ENCODE data around the gene NCAM1.

The NCAM1 gene

DNA sequence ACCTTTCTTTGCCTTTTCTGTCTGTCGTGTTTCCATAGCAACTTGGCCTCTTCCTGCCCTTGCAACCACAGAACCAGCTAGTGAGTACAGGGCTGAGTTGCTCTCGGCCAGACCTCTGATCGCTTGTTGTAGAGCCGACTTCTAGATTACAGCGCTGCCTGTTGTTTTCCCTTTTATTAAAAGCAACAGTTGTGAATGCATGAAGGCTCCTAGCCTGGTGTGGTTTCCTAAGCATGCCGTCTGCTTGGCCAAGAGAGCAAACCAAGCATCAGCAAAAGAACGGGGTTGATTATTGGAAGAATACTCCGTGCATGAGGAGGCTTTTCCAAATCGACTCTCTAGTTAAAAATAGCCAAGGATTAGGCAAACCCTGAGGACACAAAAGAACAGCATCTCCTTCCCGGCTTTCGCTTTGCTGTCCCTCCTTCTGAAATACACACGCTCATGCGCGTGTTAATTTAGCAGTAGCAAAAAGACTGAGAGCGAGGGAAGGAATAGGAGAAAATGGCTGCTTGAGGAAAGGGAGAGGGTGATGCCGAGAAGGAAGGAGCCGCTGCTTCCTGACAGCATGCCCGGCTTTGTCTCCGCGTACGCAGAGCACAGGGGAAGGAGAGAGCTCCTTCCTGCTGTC lies 281.7 kb downstream of the NCAM1 start:
- no peak overlapping the region for H3K4me3 ChIP-seq (ENCODE audit: low read depth in 1 of 2, low read length in 2 of 2)
- no peaks in the 10 kb centered on the region for H3K9me3 ChIP-seq (ENCODE audit: insufficient read depth, low read length, severe bottlenecking)
- H3K79me2 ChIP-seq (ENCODE audit: insufficient read depth, low read length), result no peaks in the 10 kb centered on the region
- H3K27ac ChIP-seq (ENCODE audit: low read length), result no peak overlapping the region
- no peak for DNase-seq
- H3K4me1 ChIP-seq (ENCODE audit: insufficient read depth, low read length), result no peaks in the 10 kb centered on the region
- H3K4me2 ChIP-seq (ENCODE audit: insufficient read depth, low read length), result no peak overlapping the region
- H2AFZ ChIP-seq (ENCODE audit: low read depth, low read length), result no peak overlapping the region
- peak; percentile 59 for TF ChIP-seq EZH2 (IDR thresholded peaks at IDR 0.05; ENCODE audit: borderline replicate concordance, low read depth, low read length, severe bottlenecking)
- TF ChIP-seq, protein P1, sequence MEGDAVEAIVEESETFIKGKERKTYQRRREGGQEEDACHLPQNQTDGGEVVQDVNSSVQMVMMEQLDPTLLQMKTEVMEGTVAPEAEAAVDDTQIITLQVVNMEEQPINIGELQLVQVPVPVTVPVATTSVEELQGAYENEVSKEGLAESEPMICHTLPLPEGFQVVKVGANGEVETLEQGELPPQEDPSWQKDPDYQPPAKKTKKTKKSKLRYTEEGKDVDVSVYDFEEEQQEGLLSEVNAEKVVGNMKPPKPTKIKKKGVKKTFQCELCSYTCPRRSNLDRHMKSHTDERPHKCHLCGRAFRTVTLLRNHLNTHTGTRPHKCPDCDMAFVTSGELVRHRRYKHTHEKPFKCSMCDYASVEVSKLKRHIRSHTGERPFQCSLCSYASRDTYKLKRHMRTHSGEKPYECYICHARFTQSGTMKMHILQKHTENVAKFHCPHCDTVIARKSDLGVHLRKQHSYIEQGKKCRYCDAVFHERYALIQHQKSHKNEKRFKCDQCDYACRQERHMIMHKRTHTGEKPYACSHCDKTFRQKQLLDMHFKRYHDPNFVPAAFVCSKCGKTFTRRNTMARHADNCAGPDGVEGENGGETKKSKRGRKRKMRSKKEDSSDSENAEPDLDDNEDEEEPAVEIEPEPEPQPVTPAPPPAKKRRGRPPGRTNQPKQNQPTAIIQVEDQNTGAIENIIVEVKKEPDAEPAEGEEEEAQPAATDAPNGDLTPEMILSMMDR (IDR thresholded peaks at IDR 0.05; ENCODE audit: borderline replicate concordance, extremely low read depth, low read length, poor library complexity, severe bottlenecking), result no peak
- H3K27me3 ChIP-seq (ENCODE audit: insufficient read depth, low read length, poor library complexity), result peaks cover 7% of the 10 kb centered on the region
- no peaks in the 10 kb centered on the region for H4K20me1 ChIP-seq (ENCODE audit: insufficient read depth, low read length)
- ATAC-seq (ENCODE audit: insufficient read depth, low read depth), result no peak
- H3K9ac ChIP-seq (ENCODE audit: low read depth, low read length), result no peak overlapping the region
- H3K36me3 ChIP-seq (ENCODE audit: insufficient read depth, low read length), result no peaks in the 10 kb centered on the region

DNA sequence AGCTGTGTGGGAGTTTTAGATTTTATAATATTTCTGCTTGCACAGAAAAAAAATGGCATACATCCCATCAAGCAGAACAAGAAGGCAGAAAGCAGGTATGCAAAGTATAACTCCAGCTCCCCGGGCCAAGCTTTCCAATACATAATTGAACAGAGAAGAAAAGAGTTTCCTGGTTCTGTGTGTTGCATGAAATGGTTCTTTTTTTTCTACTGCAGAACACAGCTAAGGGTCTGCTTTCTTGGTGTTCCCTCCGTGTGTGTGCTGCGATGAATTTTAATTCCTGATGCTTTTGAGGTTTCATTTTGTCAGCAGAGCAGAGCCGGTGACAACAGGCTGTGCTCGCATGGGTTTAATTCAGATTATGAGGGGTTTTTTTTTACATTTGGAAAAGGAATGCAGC lies 282.5 kb downstream of the NCAM1 start:
- DNase-seq, result no peak
- H3K4me2 ChIP-seq (ENCODE audit: insufficient read depth, low read length), result no peak overlapping the region

DNA sequence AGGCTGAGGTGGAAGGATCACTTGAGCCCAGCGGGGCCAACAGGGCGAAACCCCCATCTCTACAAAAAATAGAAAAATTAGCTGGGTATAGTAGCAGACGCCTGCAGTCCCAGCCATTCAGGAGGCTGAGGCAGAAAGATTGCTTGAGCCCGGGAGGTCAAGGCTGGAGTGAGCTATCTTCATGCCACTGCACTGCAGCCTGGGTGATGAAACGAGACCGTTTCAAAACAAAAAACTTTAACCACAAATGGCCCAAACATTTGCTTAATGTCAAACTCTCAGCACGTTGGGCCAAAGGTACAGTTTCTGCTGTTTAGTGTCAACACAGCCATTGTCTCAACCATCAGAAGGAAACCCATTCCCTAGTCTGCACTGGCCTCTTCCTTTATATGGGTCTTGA lies 284.0 kb downstream of the NCAM1 start:
- no peak for ATAC-seq (ENCODE audit: insufficient read depth, low read depth)
- Histone ChIP-seq H3K4me1 (ENCODE audit: insufficient read depth, low read length) (no peaks in the 10 kb centered on the region), H3K9ac (ENCODE audit: low read depth, low read length) (no peak overlapping the region), H3K36me3 (ENCODE audit: insufficient read depth, low read length) (no peaks in the 10 kb centered on the region), H3K79me2 (ENCODE audit: insufficient read depth, low read length) (no peaks in the 10 kb centered on the region), H4K20me1 (ENCODE audit: insufficient read depth, low read length) (no peaks in the 10 kb centered on the region), H3K9me3 (ENCODE audit: insufficient read depth, low read length, severe bottlenecking) (no peaks in the 10 kb centered on the region), H3K4me3 (ENCODE audit: low read depth in 1 of 2, low read length in 2 of 2) (no peak overlapping the region), H3K4me2 (ENCODE audit: insufficient read depth, low read length) (no peak overlapping the region), H3K27ac (ENCODE audit: low read length) (no peak overlapping the region), H2AFZ (ENCODE audit: low read depth, low read length) (no peak overlapping the region), H3K27me3 (ENCODE audit: insufficient read depth, low read length, poor library complexity) (peaks cover 7% of the 10 kb centered on the region)
- DNase-seq, result no peak
- TF ChIP-seq EZH2 (IDR thresholded peaks at IDR 0.05; ENCODE audit: borderline replicate concordance, low read depth, low read length, severe bottlenecking), result no peak
- TF ChIP-seq, protein P1 (IDR thresholded peaks at IDR 0.05; ENCODE audit: borderline replicate concordance, extremely low read depth, low read length, poor library complexity, severe bottlenecking), result no peak

More for the DNA sequence above, 282.5 kb downstream of the NCAM1 start:
- no peak for ATAC-seq (ENCODE audit: insufficient read depth, low read depth)
- H3K9me3 ChIP-seq (ENCODE audit: insufficient read depth, low read length, severe bottlenecking), result no peaks in the 10 kb centered on the region
- no peaks in the 10 kb centered on the region for H3K36me3 ChIP-seq (ENCODE audit: insufficient read depth, low read length)
- no peak overlapping the region for H3K27ac ChIP-seq (ENCODE audit: low read length)
- H3K9ac ChIP-seq (ENCODE audit: low read depth, low read length), result no peak overlapping the region
- no peak overlapping the region for H2AFZ ChIP-seq (ENCODE audit: low read depth, low read length)
- no peaks in the 10 kb centered on the region for H4K20me1 ChIP-seq (ENCODE audit: insufficient read depth, low read length)
- H3K79me2 ChIP-seq (ENCODE audit: insufficient read depth, low read length), result no peaks in the 10 kb centered on the region
- no peaks in the 10 kb centered on the region for H3K4me1 ChIP-seq (ENCODE audit: insufficient read depth, low read length)
- TF ChIP-seq, protein P1 (IDR thresholded peaks at IDR 0.05; ENCODE audit: borderline replicate concordance, extremely low read depth, low read length, poor library complexity, severe bottlenecking), result no peak
- peaks cover 7% of the 10 kb centered on the region for H3K27me3 ChIP-seq (ENCODE audit: insufficient read depth, low read length, poor library complexity)
- no peak overlapping the region for H3K4me3 ChIP-seq (ENCODE audit: low read depth in 1 of 2, low read length in 2 of 2)

DNA sequence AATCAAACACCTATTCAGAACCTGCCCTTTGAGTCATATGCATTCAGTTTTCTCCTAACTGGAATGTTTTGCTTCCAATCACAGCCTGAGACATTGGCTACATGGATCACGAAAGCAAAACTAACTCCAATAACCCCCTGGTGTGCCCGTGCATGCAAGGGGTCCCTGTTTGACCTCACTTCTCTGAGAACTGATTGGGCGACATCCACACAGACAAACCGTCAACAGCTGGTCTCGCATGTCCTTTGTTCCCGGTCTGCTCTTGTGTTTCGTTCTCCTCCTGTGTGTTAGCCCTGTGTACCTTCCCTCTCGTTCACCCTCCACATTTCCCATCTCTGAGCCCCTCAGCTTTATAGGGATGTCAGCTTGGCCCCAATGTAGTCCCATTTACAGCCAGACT lies 286.0 kb downstream of the NCAM1 start:
- no peak overlapping the region for H2AFZ ChIP-seq (ENCODE audit: low read depth, low read length)
- no peak overlapping the region for H3K27ac ChIP-seq (ENCODE audit: low read length)
- no peak for DNase-seq
- H3K4me2 ChIP-seq (ENCODE audit: insufficient read depth, low read length), result no peak overlapping the region
- no peaks in the 10 kb centered on the region for H3K4me1 ChIP-seq (ENCODE audit: insufficient read depth, low read length)
- H4K20me1 ChIP-seq (ENCODE audit: insufficient read depth, low read length), result no peaks in the 10 kb centered on the region
- H3K36me3 ChIP-seq (ENCODE audit: insufficient read depth, low read length), result no peaks in the 10 kb centered on the region
- H3K9me3 ChIP-seq (ENCODE audit: insufficient read depth, low read length, severe bottlenecking), result no peaks in the 10 kb centered on the region
- H3K27me3 ChIP-seq (ENCODE audit: insufficient read depth, low read length, poor library complexity), result peaks cover 7% of the 10 kb centered on the region
- H3K9ac ChIP-seq (ENCODE audit: low read depth, low read length), result no peak overlapping the region
- no peak for TF ChIP-seq EZH2 (IDR thresholded peaks at IDR 0.05; ENCODE audit: borderline replicate concordance, low read depth, low read length, severe bottlenecking)
- TF ChIP-seq, protein P1 (IDR thresholded peaks at IDR 0.05; ENCODE audit: borderline replicate concordance, extremely low read depth, low read length, poor library complexity, severe bottlenecking), result no peak
- no peaks in the 10 kb centered on the region for H3K79me2 ChIP-seq (ENCODE audit: insufficient read depth, low read length)
- ATAC-seq (ENCODE audit: insufficient read depth, low read depth), result no peak
- no peak overlapping the region for H3K4me3 ChIP-seq (ENCODE audit: low read depth in 1 of 2, low read length in 2 of 2)
